CD8-positive, alpha-beta memory T cell (primary cell): Measurements from ENCODE around the gene SRP68. TPM values are rescaled to one million over a fixed set of nuclear protein-coding genes. Genes with fewer than 3 reads are reported as not detected.
A peak's percentile ranks its signal among the peaks of the same experiment; 100 is the strongest.

Experiments used
- CTCF ChIA-PET: fragments of 350-600 bp; sonication (Branson Sonifier 250); formaldehyde crosslinking; loops from one replicate; lab custom pipeline; 2021; ENCODE audit warnings: antibody characterized with exemption; lab: Charles Lee
- POLR2A ChIA-PET: fragments of 350-600 bp; sonication (Branson Sonifier 250); formaldehyde crosslinking; loops from one replicate; lab custom pipeline; 2021; ENCODE audit warnings: antibody characterized with exemption; lab: Charles Lee
- DNase-seq, 5 donors: peaks; one replicate each; pipeline versions ENCODE4 v3.0.0 to v3.0.0-alpha.2; 2020 to 2022; ENCODE audit warnings: mixed read lengths in 1 of 5
- H3K27ac ChIP-seq: one replicate; pipeline ENCODE4 v1.7.0; 2013; ENCODE audit warnings: low read depth, mild to moderate bottlenecking, low read length, moderate library complexity
- H3K27me3 ChIP-seq: 2 replicates; pipeline ENCODE4 v1.7.0; 2013; ENCODE audit warnings: low read length, mild to moderate bottlenecking; ENCODE audit not compliant: insufficient read depth, poor library complexity, severe bottlenecking
- H3K36me3 ChIP-seq: 2 replicates; pipeline ENCODE4 v1.7.0; 2013; ENCODE audit warnings: mild to moderate bottlenecking, low read length, moderate library complexity; ENCODE audit not compliant: insufficient read depth
- H3K4me1 ChIP-seq: 2 replicates; pipeline ENCODE4 v1.7.0; 2013; ENCODE audit warnings: mild to moderate bottlenecking, low read length, moderate library complexity; ENCODE audit not compliant: insufficient read depth
- H3K4me3 ChIP-seq: 2 replicates; pipeline ENCODE4 v1.7.0; 2013; ENCODE audit warnings: mild to moderate bottlenecking, low read length
- H3K9me3 ChIP-seq: 2 replicates; pipeline ENCODE4 v1.7.0; 2013; ENCODE audit warnings: mild to moderate bottlenecking, low read length
- H3K27ac Mint-ChIP-seq, 8 donors: one replicate each; pipeline ENCODE4 v1.8.0; 2020 to 2021; ENCODE audit warnings: mixed read lengths in 8 of 8, mild to moderate bottlenecking in 6 of 8, inconsistent platforms in 3 of 8, moderate library complexity in 3 of 8
- H3K27me3 Mint-ChIP-seq, 2 donors: one replicate each; pipeline ENCODE4 v1.8.0; 2020 to 2021; ENCODE audit warnings: mixed read lengths in 2 of 2, mild to moderate bottlenecking in 1 of 2, moderate library complexity in 1 of 2
- H3K36me3 Mint-ChIP-seq, 3 donors: one replicate each; pipeline ENCODE4 v1.8.0; 2020 to 2021; ENCODE audit warnings: mixed read lengths in 3 of 3, inconsistent platforms in 1 of 3, mild to moderate bottlenecking in 1 of 3
- H3K4me1 Mint-ChIP-seq, 3 donors: one replicate each; pipeline ENCODE4 v1.8.0; 2020 to 2021; ENCODE audit warnings: mixed read lengths in 3 of 3, inconsistent platforms in 1 of 3, mild to moderate bottlenecking in 1 of 3
- H3K4me3 Mint-ChIP-seq, 7 donors: one replicate each; pipeline ENCODE4 v1.8.0; 2020 to 2021; ENCODE audit warnings: mixed read lengths in 7 of 7, mild to moderate bottlenecking in 6 of 7, moderate library complexity in 4 of 7, inconsistent platforms in 2 of 7
- H3K9me3 Mint-ChIP-seq, 5 donors: one replicate each; pipeline ENCODE4 v1.8.0; 2020 to 2022; ENCODE audit warnings: mixed read lengths in 5 of 5, mild to moderate bottlenecking in 3 of 5, moderate library complexity in 2 of 5, inconsistent platforms in 1 of 5
- polyA plus RNA-seq: library from polyadenylated mRNA; unstranded; fragments of 300-500 nt; fragmentation: Illumina TruSeq; gene quantifications from one replicate; pipeline ENCODE4 v1.2.3, GENCODE V29; 2021
- total RNA-seq, 2 experiments: library from RNA; stranded (reverse); gene quantifications; one replicate each; pipeline ENCODE4 v1.2.3, GENCODE V29; 2021

Gene SRP68
- total and polyA plus RNA-seq, 3 experiments from 2014 or later, result 80.4 to 123 (median 120) TPM

GRCh38 chr17:75991396-75991795 lies 80.9 kb downstream of the SRP68 start:
- H3K9me3 Mint-ChIP-seq, result no peaks in the 10 kb centered on the region
- H3K9me3 ChIP-seq, result no peaks in the 10 kb centered on the region
- H3K36me3 Mint-ChIP-seq, result peaks cover 0 to 34% (median 3%) of the 10 kb centered on the region in 3 donors
- peaks cover 0 to under 1% (median 0%) of the 10 kb centered on the region in 3 donors for H3K4me1 Mint-ChIP-seq
- DNase-seq, result peak in 1 of 5 donors; percentile 32
- POLR2A ChIA-PET, result no interaction called here
- no peak overlapping the region for H3K4me3 ChIP-seq
- no peaks in the 10 kb centered on the region for H3K27me3 ChIP-seq
- no peaks in the 10 kb centered on the region for H3K36me3 ChIP-seq
- no peak overlapping the region for H3K27ac ChIP-seq
- CTCF ChIA-PET, result no interaction called here
- H3K27ac Mint-ChIP-seq, result no peak overlapping the region
- no peaks in the 10 kb centered on the region for H3K27me3 Mint-ChIP-seq
- H3K4me1 ChIP-seq, result no peaks in the 10 kb centered on the region
- H3K4me3 Mint-ChIP-seq, result no peak overlapping the region

Other genes starting within 250 kb of the SRP68 start
- gene UNC13D, start 228.1 kb downstream of the SRP68 start, total RNA-seq, result 100 to 1,000 TPM; 143 to 154 TPM
- 90.3 TPM for gene UNC13D, start 228.1 kb downstream of the SRP68 start, polyA plus RNA-seq
- 10 to 100 TPM; 47.5 to 53.2 TPM for gene WBP2, start 217.2 kb downstream of the SRP68 start, total RNA-seq
- 129 TPM for gene WBP2, start 217.2 kb downstream of the SRP68 start, polyA plus RNA-seq
- gene TRIM47, start 193.9 kb downstream of the SRP68 start, total RNA-seq, result 10 to 100 TPM; 12.6 to 14.1 TPM
- 17.6 TPM for gene TRIM47, start 193.9 kb downstream of the SRP68 start, polyA plus RNA-seq
- 10 to 100 TPM; 34.9 to 35.4 TPM for gene TRIM65, start 175.6 kb downstream of the SRP68 start, total RNA-seq
- gene TRIM65, start 175.6 kb downstream of the SRP68 start, polyA plus RNA-seq, result 28.1 TPM
- 100 to 1,000 TPM; 171 to 180 TPM for gene MRPL38, start 167.6 kb downstream of the SRP68 start, total RNA-seq
- 73.1 TPM for gene MRPL38, start 167.6 kb downstream of the SRP68 start, polyA plus RNA-seq
- gene FBF1, start 131.5 kb downstream of the SRP68 start, total RNA-seq, result 10 to 100 TPM; 22.6 to 23.8 TPM
- 5.7 TPM for gene FBF1, start 131.5 kb downstream of the SRP68 start, polyA plus RNA-seq
- 10 to 100 TPM; 35.1 to 36.1 TPM for gene ACOX1, start 93.4 kb downstream of the SRP68 start, total RNA-seq
- gene ACOX1, start 93.4 kb downstream of the SRP68 start, polyA plus RNA-seq, result 15.8 TPM
- gene TEN1, start 93.3 kb downstream of the SRP68 start, total RNA-seq, result 10 to 100 TPM; 15.9 to 17.3 TPM
- 21.0 TPM for gene TEN1, start 93.3 kb downstream of the SRP68 start, polyA plus RNA-seq
- gene CDK3, start 71.7 kb downstream of the SRP68 start, total RNA-seq, result 1 to 10 TPM; 5.0 to 5.5 TPM
- not detected for gene CDK3, start 71.7 kb downstream of the SRP68 start, polyA plus RNA-seq
- under 1 TPM; 0.07 to 0.11 TPM for gene EVPL, start 45.2 kb downstream of the SRP68 start, total RNA-seq
- gene EVPL, start 45.2 kb downstream of the SRP68 start, polyA plus RNA-seq, result not detected
- 1 to 10 TPM; 2.7 to 3.1 TPM for gene GALR2, start 2.3 kb upstream of the SRP68 start, total RNA-seq
- gene GALR2, start 2.3 kb upstream of the SRP68 start, polyA plus RNA-seq, result not detected
- 1 to 10 TPM; 2.8 to 3.0 TPM for gene ZACN, start 6.7 kb upstream of the SRP68 start, total RNA-seq
- gene ZACN, start 6.7 kb upstream of the SRP68 start, polyA plus RNA-seq, result 4.1 TPM
- gene EXOC7, start 31.3 kb upstream of the SRP68 start, total RNA-seq, result 100 to 1,000 TPM; 105 to 109 TPM
- gene EXOC7, start 31.3 kb upstream of the SRP68 start, polyA plus RNA-seq, result 69.3 TPM
- gene FOXJ1, start 68.7 kb upstream of the SRP68 start, total RNA-seq, result under 1 TPM; 0.64 to 0.94 TPM
- 0.68 TPM for gene FOXJ1, start 68.7 kb upstream of the SRP68 start, polyA plus RNA-seq
- gene RNF157, start 168.0 kb upstream of the SRP68 start, total RNA-seq, result 10 to 100 TPM; 13.9 TPM
- gene RNF157, start 168.0 kb upstream of the SRP68 start, polyA plus RNA-seq, result 10.7 TPM
- 100 to 1,000 TPM; 125 to 133 TPM for gene UBALD2, start 192.8 kb upstream of the SRP68 start, total RNA-seq
- 8.7 TPM for gene UBALD2, start 192.8 kb upstream of the SRP68 start, polyA plus RNA-seq
- 1 to 10 TPM; 2.4 to 2.5 TPM for gene QRICH2, start 235.8 kb upstream of the SRP68 start, total RNA-seq
- 0.22 TPM for gene QRICH2, start 235.8 kb upstream of the SRP68 start, polyA plus RNA-seq